OCI-LY7 (cell line): Measurements from ENCODE around the gene PIGC.

Experiments
- CTCF ChIP-seq: fragments of 200-600 bp; sonication (generic); conservative IDR thresholded peaks from 2 replicates; pipeline ENCODE4 v1.5.1; 2014; ENCODE audit warnings: mild to moderate bottlenecking, antibody characterized with exemption, low read length, moderate library complexity, mixed read lengths
- EZH2phosphoT487 ChIP-seq: fragments of 200-600 bp; sonication (generic); IDR thresholded peaks from 2 replicates; pipeline ENCODE4 v1.6.1; 2018; ENCODE audit warnings: low read depth, borderline replicate concordance, mild to moderate bottlenecking, mixed run types, antibody characterized with exemption, low read length, moderate library complexity, mixed read lengths

GRCh38 chr1:172408958-172409357, 34.9 kb downstream of the PIGC start:
- TF ChIP-seq CTCF, result no peak
- no peak for TF ChIP-seq EZH2phosphoT487
